KMS-11 (cell line): ENCODE measurements around the gene CHERP.
"Not testable (repeated sequence)": the region's sequence is repeated elsewhere in the genome, so short reads cannot be mapped to it uniquely, and the experiment has no call there.

ENCODE experiments used
- H2AFZ ChIP-seq: fragments of 200-600 bp; sonication (generic); 2 replicates; pipeline ENCODE4 v1.6.1; 2016; ENCODE audit warnings: antibody characterized with exemption, mixed run types, low read depth
- H3K27ac ChIP-seq: fragments of 200-600 bp; sonication (generic); 2 replicates; pipeline ENCODE4 v1.6.1; 2016; ENCODE audit warnings: mild to moderate bottlenecking, mixed run types
- H3K27me3 ChIP-seq: fragments of 200-600 bp; sonication (generic); 2 replicates; pipeline ENCODE4 v1.6.1; 2017; ENCODE audit warnings: mild to moderate bottlenecking, low read depth, mixed run types, moderate library complexity; ENCODE audit not compliant: insufficient read depth
- H3K36me3 ChIP-seq: fragments of 200-600 bp; sonication (generic); 2 replicates; pipeline ENCODE4 v1.6.1; 2017; ENCODE audit warnings: mild to moderate bottlenecking, mixed run types; ENCODE audit not compliant: insufficient read depth
- H3K4me1 ChIP-seq: fragments of 200-600 bp; sonication (generic); 2 replicates; pipeline ENCODE4 v1.6.1; 2016; ENCODE audit warnings: mild to moderate bottlenecking, low read depth, mixed run types; ENCODE audit not compliant: poor library complexity, severe bottlenecking
- H3K4me2 ChIP-seq: fragments of 200-600 bp; sonication (generic); 2 replicates; pipeline ENCODE4 v1.7.0; 2016; ENCODE audit warnings: mild to moderate bottlenecking, mixed run types
- H3K4me3 ChIP-seq: fragments of 200-600 bp; sonication (generic); IDR thresholded peaks from 2 replicates; pipeline ENCODE4 v1.6.1; 2017; ENCODE audit warnings: low read depth, low read length, mixed read lengths; ENCODE audit not compliant: insufficient read depth
- H3K79me2 ChIP-seq: fragments of 200-600 bp; sonication (generic); 2 replicates; pipeline ENCODE4 v1.6.1; 2016; ENCODE audit warnings: low read depth, mixed run types; ENCODE audit not compliant: insufficient read depth
- H3K9ac ChIP-seq: fragments of 200-600 bp; sonication (generic); 2 replicates; pipeline ENCODE4 v1.6.1; 2016; ENCODE audit warnings: mild to moderate bottlenecking, mixed run types
- H4K20me1 ChIP-seq: fragments of 200-600 bp; sonication (generic); 2 replicates; pipeline ENCODE4 v1.6.1; 2016; ENCODE audit warnings: mild to moderate bottlenecking, mixed run types; ENCODE audit not compliant: insufficient read depth
- CTCF ChIP-seq: fragments of 200-600 bp; sonication (generic); conservative IDR thresholded peaks from 2 replicates; pipeline ENCODE4 v1.6.1; 2017; ENCODE audit warnings: low read depth, mild to moderate bottlenecking, antibody characterized with exemption, low read length, moderate library complexity, mixed read lengths

CHERP gene

GRCh38 chr19:16548956-16549355 is 6.7 kb upstream of the CHERP start:
- no peaks in the 10 kb centered on the region; the same call in 1 of the 2 replicates for H3K36me3 ChIP-seq
- H3K79me2 ChIP-seq, result peaks cover 16% of the 10 kb centered on the region
- H4K20me1 ChIP-seq, result no peaks in the 10 kb centered on the region
- no peak overlapping the region for H3K9ac ChIP-seq
- TF ChIP-seq CTCF, result no peak
- H3K4me1 ChIP-seq, result peaks cover 5% of the 10 kb centered on the region
- no peak overlapping the region for H2AFZ ChIP-seq
- H3K4me3 ChIP-seq, result no peak overlapping the region
- H3K27me3 ChIP-seq, result no peaks in the 10 kb centered on the region
- H3K27ac ChIP-seq, result no peak overlapping the region
- no peak overlapping the region for H3K4me2 ChIP-seq

DNA sequence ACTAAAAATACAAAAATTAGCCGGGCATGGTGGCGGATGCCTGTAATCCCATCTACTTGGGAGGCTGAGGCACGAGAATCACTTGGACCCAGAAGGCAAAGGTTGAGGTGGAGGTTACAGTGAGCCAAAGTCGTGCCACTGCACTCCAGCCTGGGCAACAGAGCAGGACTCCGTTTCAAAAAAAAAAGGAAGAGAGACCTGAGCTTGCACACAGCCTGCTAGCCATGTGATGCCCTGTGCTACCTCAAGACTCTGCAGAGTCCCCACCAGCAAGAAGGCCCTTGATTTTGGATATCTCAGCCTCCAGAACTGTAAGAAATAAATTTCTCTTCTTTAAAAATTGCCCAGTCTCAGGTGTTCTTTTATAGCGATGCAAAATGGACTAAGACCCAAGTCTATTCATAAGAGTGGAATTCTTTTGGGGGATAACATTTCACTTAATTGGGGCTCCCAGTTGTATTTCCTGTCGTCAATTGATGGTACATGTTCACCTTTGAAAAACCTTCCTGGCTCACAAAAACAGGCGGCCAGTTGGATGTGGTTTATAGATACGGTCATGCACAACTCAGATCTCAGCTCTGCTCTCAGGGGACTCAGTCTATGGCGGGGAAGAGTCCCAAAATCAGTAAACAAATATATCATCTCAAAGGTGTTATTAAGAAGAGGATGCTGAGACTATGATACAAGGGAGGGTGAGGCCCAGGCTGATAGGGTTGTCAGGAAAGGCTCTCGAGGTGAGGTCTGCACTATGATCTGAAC is 2.4 kb upstream of the CHERP start:
- Histone ChIP-seq H3K4me3 (no peak overlapping the region), H3K79me2 (peaks cover 58% of the 10 kb centered on the region), H3K4me1 (peaks cover 21% of the 10 kb centered on the region), H3K4me2 (no peak overlapping the region), H3K36me3 (no peaks in the 10 kb centered on the region), H3K9ac (no peak overlapping the region), H4K20me1 (no peaks in the 10 kb centered on the region), H2AFZ (no peak overlapping the region), H3K27ac (no peak overlapping the region), H3K27me3 (no peaks in the 10 kb centered on the region)
- no peak for TF ChIP-seq CTCF

DNA sequence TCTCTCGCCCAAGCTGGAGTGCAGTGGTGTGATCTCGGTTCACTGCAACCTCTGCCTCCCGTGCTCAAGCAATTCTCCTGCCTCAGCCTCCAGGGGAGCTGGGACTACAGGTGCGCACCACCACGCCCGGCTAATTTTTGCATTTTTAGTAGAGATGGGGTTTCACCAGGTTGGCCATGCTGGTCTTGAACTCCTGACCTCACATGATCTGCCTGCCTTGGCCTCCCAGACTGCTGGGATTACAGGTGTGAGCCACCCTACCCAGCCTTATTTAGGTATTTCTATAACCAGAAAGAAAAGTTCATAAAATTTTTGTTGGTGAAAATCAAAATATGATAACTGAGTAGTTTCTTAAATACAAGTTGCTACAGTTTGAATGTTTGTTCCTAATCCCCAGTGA is 1.5 kb upstream of the CHERP start:
- H3K4me3 ChIP-seq, H2AFZ ChIP-seq, H4K20me1 ChIP-seq, H3K36me3 ChIP-seq, H3K27me3 ChIP-seq: not testable (repeated sequence)
- peaks cover 67% of the 10 kb centered on the region for H3K79me2 ChIP-seq
- peaks cover 21% of the 10 kb centered on the region for H3K4me1 ChIP-seq
- H3K27ac ChIP-seq, result peak overlapping the region; percentile 64; the same call in 1 of the 2 replicates
- peak overlapping the region; percentile 70; the same call in 1 of the 2 replicates for H3K9ac ChIP-seq
- H3K4me2 ChIP-seq, result peak overlapping the region; percentile 81

DNA sequence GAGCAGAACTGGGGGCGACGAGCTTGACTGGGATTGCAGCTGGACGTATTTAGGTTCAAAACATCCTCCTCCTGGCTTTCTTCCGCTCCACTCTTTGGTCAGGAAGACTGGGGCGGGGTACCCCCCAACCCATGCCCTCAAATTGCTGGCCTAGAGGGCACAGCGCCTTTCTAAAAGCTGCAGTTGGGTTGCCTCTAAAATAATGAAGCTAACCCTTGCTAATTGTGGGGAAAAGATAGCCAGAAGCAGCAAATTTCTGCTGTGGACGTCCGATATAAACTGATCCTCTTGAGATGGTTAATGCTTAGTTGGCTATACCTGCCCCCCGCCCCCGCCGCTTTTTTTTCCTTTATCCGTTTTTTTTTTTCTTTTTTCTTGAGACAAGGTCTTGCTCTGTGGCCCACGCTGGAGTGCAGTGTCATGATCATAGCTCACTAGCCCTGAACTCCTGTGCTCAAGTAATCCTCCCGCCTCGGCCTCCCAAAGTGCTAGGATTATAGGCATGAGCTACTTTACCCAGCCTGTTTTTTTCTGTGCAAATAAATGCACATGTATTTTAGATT is 754 bp upstream of the CHERP start:
- Histone ChIP-seq H2AFZ (peak overlapping the region; percentile 53; the same call in 1 of the 2 replicates), H3K79me2 (peaks cover 74% of the 10 kb centered on the region), H4K20me1 (no peaks in the 10 kb centered on the region), H3K4me1 (peaks cover 21% of the 10 kb centered on the region), H3K9ac (peak overlapping the region; percentile 70), H3K27me3 (no peaks in the 10 kb centered on the region), H3K27ac (peak overlapping the region; percentile 64), H3K36me3 (peaks cover 6% of the 10 kb centered on the region; the same call in 1 of the 2 replicates), H3K4me2 (peak overlapping the region; percentile 81), H3K4me3 (no peak overlapping the region)
- no peak for TF ChIP-seq CTCF
